ENCODE data around the gene MAP4K1.

MAP4K1 gene

GRCh38 chr19:38542040-38542439, 75.7 kb downstream of the MAP4K1 start:
- 85% methylated on average over 2 of the region's 4 CpGs for WGBS
- Histone ChIP-seq H3K36me3 (ENCODE audit: insufficient read depth, low read length) (peaks cover 4% of the 10 kb centered on the region; the same call in 1 of the 2 replicates), H3K27me3 (ENCODE audit: insufficient read depth, low read length) (no peaks in the 10 kb centered on the region), H3K4me1 (ENCODE audit: insufficient read depth, low read length) (peaks cover 4% of the 10 kb centered on the region; the same call in 1 of the 2 replicates), H3K4me3 (ENCODE audit: low read length) (no peak overlapping the region), H3K9ac (ENCODE audit: low read depth, low read length) (no peak overlapping the region), H3K27ac (ENCODE audit: low read depth, low read length) (no peak overlapping the region), H3K9me3 (ENCODE audit: insufficient read depth, low read depth, low read length) (no peaks in the 10 kb centered on the region)

GRCh38 chr19:38539751-38540150, 78.0 kb downstream of the MAP4K1 start:
- Histone ChIP-seq H3K9ac (ENCODE audit: low read depth, low read length) (no peak overlapping the region), H3K9me3 (ENCODE audit: insufficient read depth, low read depth, low read length) (peaks cover 10% of the 10 kb centered on the region), H3K36me3 (ENCODE audit: insufficient read depth, low read length) (peaks cover 15% of the 10 kb centered on the region), H3K4me3 (ENCODE audit: low read length) (no peak overlapping the region), H3K27ac (ENCODE audit: low read depth, low read length) (no peak overlapping the region), H3K4me1 (ENCODE audit: insufficient read depth, low read length) (peaks cover 3% of the 10 kb centered on the region; the same call in 1 of the 2 replicates), H3K27me3 (ENCODE audit: insufficient read depth, low read length) (no peaks in the 10 kb centered on the region)
- 79% methylated on average over 1 of the region's 1 CpG for WGBS

- WGBS = 93% methylated on average over 3 of the region's 6 CpGs
- H3K27ac ChIP-seq (ENCODE audit: low read depth, low read length) = no peak overlapping the region
These were observed 78.8 kb downstream of the MAP4K1 start for GRCh38 chr19:38538793-38539528.

GRCh38 chr19:38538386-38538785, 79.4 kb downstream of the MAP4K1 start:
- H3K36me3 ChIP-seq (ENCODE audit: insufficient read depth, low read length) = peaks cover 21% of the 10 kb centered on the region
- no peaks in the 10 kb centered on the region for H3K27me3 ChIP-seq (ENCODE audit: insufficient read depth, low read length)
- H3K4me1 ChIP-seq (ENCODE audit: insufficient read depth, low read length) = no peaks in the 10 kb centered on the region
- WGBS = 89% methylated on average over 3 of the region's 3 CpGs
- no peak overlapping the region for H3K27ac ChIP-seq (ENCODE audit: low read depth, low read length)
- H3K9me3 ChIP-seq (ENCODE audit: insufficient read depth, low read depth, low read length) = peaks cover 13% of the 10 kb centered on the region
- H3K9ac ChIP-seq (ENCODE audit: low read depth, low read length) = no peak overlapping the region
- no peak overlapping the region for H3K4me3 ChIP-seq (ENCODE audit: low read length)

More at GRCh38 chr19:38538793-38539528, 78.8 kb downstream of the MAP4K1 start:
- H3K9ac ChIP-seq (ENCODE audit: low read depth, low read length) = no peak overlapping the region
- H3K4me1 ChIP-seq (ENCODE audit: insufficient read depth, low read length) = no peaks in the 10 kb centered on the region
- H3K9me3 ChIP-seq (ENCODE audit: insufficient read depth, low read depth, low read length) = peaks cover 13% of the 10 kb centered on the region
- H3K36me3 ChIP-seq (ENCODE audit: insufficient read depth, low read length) = peaks cover 21% of the 10 kb centered on the region
- H3K27me3 ChIP-seq (ENCODE audit: insufficient read depth, low read length) = no peaks in the 10 kb centered on the region
- H3K4me3 ChIP-seq (ENCODE audit: low read length) = no peak overlapping the region

All from HUES64 (cell line).